Measurements from ENCODE around the gene PSME3.

DNA sequence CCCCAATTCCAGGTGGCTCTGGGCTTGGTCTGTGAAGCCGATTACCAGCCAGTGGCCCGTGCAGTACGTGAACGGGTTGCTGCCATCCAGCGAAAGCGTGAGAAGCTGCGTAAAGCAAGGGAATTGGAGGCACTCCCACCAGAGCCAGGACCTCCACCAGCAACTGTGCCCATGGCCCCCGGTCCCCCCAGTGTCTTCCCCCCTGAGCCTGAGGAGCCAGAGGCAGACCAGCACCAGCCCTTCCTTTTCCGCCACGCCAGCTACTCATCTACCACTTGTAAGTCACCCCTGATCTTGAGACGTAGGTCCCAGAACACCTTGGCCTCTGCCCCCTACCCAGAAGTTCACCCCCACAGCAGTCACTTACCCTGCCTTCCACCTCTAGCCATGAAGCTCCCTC, 45.9 kb upstream of the PSME3 start:
- TF ChIP-seq EZH2phosphoT487 (IDR thresholded peaks at IDR 0.05; ENCODE audit: low read depth, severe bottlenecking, unreplicated experiment) (no peak), EZH2 (IDR thresholded peaks at IDR 0.05; ENCODE audit: borderline replicate concordance) (no peak)
- TF ChIP-seq, protein P1, sequence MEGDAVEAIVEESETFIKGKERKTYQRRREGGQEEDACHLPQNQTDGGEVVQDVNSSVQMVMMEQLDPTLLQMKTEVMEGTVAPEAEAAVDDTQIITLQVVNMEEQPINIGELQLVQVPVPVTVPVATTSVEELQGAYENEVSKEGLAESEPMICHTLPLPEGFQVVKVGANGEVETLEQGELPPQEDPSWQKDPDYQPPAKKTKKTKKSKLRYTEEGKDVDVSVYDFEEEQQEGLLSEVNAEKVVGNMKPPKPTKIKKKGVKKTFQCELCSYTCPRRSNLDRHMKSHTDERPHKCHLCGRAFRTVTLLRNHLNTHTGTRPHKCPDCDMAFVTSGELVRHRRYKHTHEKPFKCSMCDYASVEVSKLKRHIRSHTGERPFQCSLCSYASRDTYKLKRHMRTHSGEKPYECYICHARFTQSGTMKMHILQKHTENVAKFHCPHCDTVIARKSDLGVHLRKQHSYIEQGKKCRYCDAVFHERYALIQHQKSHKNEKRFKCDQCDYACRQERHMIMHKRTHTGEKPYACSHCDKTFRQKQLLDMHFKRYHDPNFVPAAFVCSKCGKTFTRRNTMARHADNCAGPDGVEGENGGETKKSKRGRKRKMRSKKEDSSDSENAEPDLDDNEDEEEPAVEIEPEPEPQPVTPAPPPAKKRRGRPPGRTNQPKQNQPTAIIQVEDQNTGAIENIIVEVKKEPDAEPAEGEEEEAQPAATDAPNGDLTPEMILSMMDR (IDR thresholded peaks at IDR 0.05; ENCODE audit: poor library complexity) = no peak
